Colonic mucosa (tissue), 4 donors: Measurements from ENCODE around the gene DNAH6. TPM values are rescaled to one million over a fixed set of nuclear protein-coding genes. Genes with fewer than 3 reads are reported as not detected.

Experiments used
- DNase-seq: peaks from one replicate; pipeline ENCODE4 v3.0.0-alpha.2; 2020
- H3K27ac ChIP-seq: fragments of 200-600 bp; one replicate; pipeline ENCODE4 v1.8.0; 2021
- H3K27me3 ChIP-seq: fragments of 200-600 bp; one replicate; pipeline ENCODE4 v1.8.0; 2021
- H3K36me3 ChIP-seq: fragments of 200-600 bp; one replicate; pipeline ENCODE4 v1.8.0; 2021
- H3K4me1 ChIP-seq: fragments of 200-600 bp; one replicate; pipeline ENCODE4 v1.8.0; 2021; ENCODE audit warnings: mild to moderate bottlenecking
- H3K4me3 ChIP-seq: fragments of 200-600 bp; one replicate; pipeline ENCODE4 v1.8.0; 2021
- H3K9ac ChIP-seq, 2 donors: one replicate each; pipeline ENCODE4 v1.7.0; 2013; ENCODE audit warnings: control low read depth in 2 of 2, low read depth in 2 of 2, low read length in 2 of 2
- H3K9me3 ChIP-seq: fragments of 200-600 bp; one replicate; pipeline ENCODE4 v1.8.0; 2021
- CTCF ChIP-seq: fragments of 200-600 bp; IDR thresholded peaks from one replicate; pipeline ENCODE4 v1.8.0; 2022; ENCODE audit warnings: antibody characterized with exemption, mild to moderate bottlenecking
- intact Hi-C: fragments of 100-400 bp; cut with DNase I; formaldehyde crosslinking; loops from one replicate; pipeline ENCODE4 v1.14.1; 2022
- total RNA-seq, 2 donors: library from RNA; stranded (reverse); fragmentation: NEBNext Ultra II Directional in 1 of 2; extraction: Animal tissue kit (Norgen Biotek cat#: 25700) in 1 of 2; gene quantifications; one replicate each; pipeline ENCODE4 v1.2.1, GENCODE V29; 2021
- donor health status: healthy.
- donor health status: DM: no; HTN: no; CAD: no.
- donor health status: DM: no; HTN: no; CAD: no.

Gene DNAH6
- total RNA-seq, 2 donors from 2014 or later: 1.2 to 1.8 TPM

DNA sequence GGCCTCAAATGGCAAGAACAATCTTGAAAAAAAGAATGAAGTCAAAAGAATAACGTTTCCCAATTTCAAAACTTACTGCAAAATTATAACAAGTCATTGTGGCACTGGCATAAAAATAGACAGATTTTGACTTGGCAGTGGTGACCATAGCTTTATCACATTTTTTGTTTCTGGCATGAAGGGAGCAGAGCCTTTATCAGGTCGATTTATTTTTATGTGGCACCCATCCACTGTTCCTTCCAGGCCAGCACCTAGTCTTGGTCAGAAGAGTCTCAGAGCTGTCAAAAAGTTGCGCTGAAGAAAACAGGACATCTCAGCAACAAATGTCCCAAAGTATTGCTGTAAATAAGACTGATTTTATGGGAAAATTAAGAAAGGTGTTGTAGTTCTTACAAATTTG lies 272.2 kb downstream of the DNAH6 start:
- intact Hi-C loops: no loop called here
- no peak for DNase-seq
- Histone ChIP-seq H3K9ac (no peak overlapping the region), H3K4me1 (no peaks in the 10 kb centered on the region), H3K36me3 (no peaks in the 10 kb centered on the region), H3K27ac (no peak overlapping the region), H3K9me3 (no peaks in the 10 kb centered on the region), H3K27me3 (no peaks in the 10 kb centered on the region), H3K4me3 (no peak overlapping the region)
- no peak for TF ChIP-seq CTCF

- Histone ChIP-seq H3K4me3 (no peak overlapping the region), H3K27ac (no peak overlapping the region), H3K36me3 (no peaks in the 10 kb centered on the region), H3K9ac (no peak overlapping the region), H3K27me3 (no peaks in the 10 kb centered on the region), H3K4me1 (no peaks in the 10 kb centered on the region), H3K9me3 (no peaks in the 10 kb centered on the region)
- no peak for DNase-seq
- intact Hi-C loops: no loop called here
- TF ChIP-seq CTCF: no peak
Measured at GRCh38 chr2:84792856-84793522, 276.7 kb downstream of the DNAH6 start.

DNA sequence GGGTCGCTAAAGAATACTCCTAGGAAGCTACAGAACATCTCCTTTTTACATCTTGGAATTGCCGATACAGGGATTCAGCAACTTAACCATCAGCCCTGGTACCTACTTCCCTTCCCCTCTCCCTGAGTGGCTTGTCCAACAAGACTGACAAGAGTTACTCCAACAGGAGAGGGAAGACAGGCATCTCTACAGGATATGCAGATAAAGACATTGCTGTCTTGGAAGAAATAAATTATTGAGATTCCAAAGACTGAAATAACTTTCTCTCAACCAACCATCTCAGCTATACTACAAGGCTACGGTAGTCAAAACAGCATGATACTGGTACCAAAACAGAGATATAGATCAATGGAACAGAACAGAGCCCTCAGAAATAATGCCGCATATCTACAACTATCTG lies 277.3 kb downstream of the DNAH6 start:
- no peak for TF ChIP-seq CTCF
- H3K9ac ChIP-seq: no peak overlapping the region
- intact Hi-C loops: no loop called here
- no peak overlapping the region for H3K27ac ChIP-seq
- no peak overlapping the region for H3K4me3 ChIP-seq
- no peak for DNase-seq
- no peaks in the 10 kb centered on the region for H3K36me3 ChIP-seq
- no peaks in the 10 kb centered on the region for H3K27me3 ChIP-seq
- H3K9me3 ChIP-seq: no peaks in the 10 kb centered on the region
- no peaks in the 10 kb centered on the region for H3K4me1 ChIP-seq

GRCh38 chr2:84796798-84797197 lies 280.5 kb downstream of the DNAH6 start:
- Histone ChIP-seq H3K36me3 (no peaks in the 10 kb centered on the region), H3K4me1 (no peaks in the 10 kb centered on the region), H3K9ac (no peak overlapping the region), H3K4me3 (no peak overlapping the region), H3K27me3 (no peaks in the 10 kb centered on the region), H3K27ac (no peak overlapping the region), H3K9me3 (no peaks in the 10 kb centered on the region)
- DNase-seq: no peak
- intact Hi-C loops: no loop called here
- TF ChIP-seq CTCF: no peak

- H3K27ac ChIP-seq: no peak overlapping the region
- no peaks in the 10 kb centered on the region for H3K27me3 ChIP-seq
- H3K4me1 ChIP-seq: no peaks in the 10 kb centered on the region
- DNase-seq: no peak
- no peaks in the 10 kb centered on the region for H3K36me3 ChIP-seq
- H3K9ac ChIP-seq: no peak overlapping the region
- TF ChIP-seq CTCF: no peak
- intact Hi-C loops: no loop called here
- H3K4me3 ChIP-seq: no peak overlapping the region
- H3K9me3 ChIP-seq: no peaks in the 10 kb centered on the region
Measured at GRCh38 chr2:84797271-84797670, 281.0 kb downstream of the DNAH6 start.
